SHP77 treated with DMSO at 0.1 percent for 48 hours (cell line): ENCODE data around the gene ST3GAL3.

Experiments used
- DNase-seq: peaks from one replicate; lab custom pipeline; 2025; lab: John Stamatoyannopoulos, UW

The ST3GAL3 gene

GRCh38 chr1:43914576-43915525 is 207.5 kb downstream of the ST3GAL3 start:
- DNase-seq, result no peak

GRCh38 chr1:43919906-43920305 is 212.6 kb downstream of the ST3GAL3 start:
- no peak for DNase-seq

GRCh38 chr1:43921022-43921421 is 213.7 kb downstream of the ST3GAL3 start:
- no peak for DNase-seq

GRCh38 chr1:43924516-43924915 is 217.2 kb downstream of the ST3GAL3 start:
- no peak for DNase-seq

- DNase-seq, result no peak
Observed at GRCh38 chr1:43925846-43926245, 218.5 kb downstream of the ST3GAL3 start.

GRCh38 chr1:43930168-43930948 is 223.0 kb downstream of the ST3GAL3 start:
- no peak for DNase-seq

- DNase-seq, result no peak
Observed at GRCh38 chr1:43930949-43931275, 223.6 kb downstream of the ST3GAL3 start.

GRCh38 chr1:43931711-43932660 is 224.7 kb downstream of the ST3GAL3 start:
- DNase-seq, result no peak

GRCh38 chr1:43932786-43933385 is 225.6 kb downstream of the ST3GAL3 start:
- no peak for DNase-seq

GRCh38 chr1:43933386-43934100 is 226.2 kb downstream of the ST3GAL3 start, which contains the start of gene ARTN:
TSS of gene ARTN (plus strand) at chr1:43933801. CDS start at chr1:43935657, 1,856 bp downstream.
- no peak for DNase-seq

- peak; percentile 24 for DNase-seq
Observed at GRCh38 chr1:43934101-43934985, 227.0 kb downstream of the ST3GAL3 start.

GRCh38 chr1:43934986-43935324 is 227.6 kb downstream of the ST3GAL3 start:
- DNase-seq, result no peak

GRCh38 chr1:43935711-43936427 is 228.5 kb downstream of the ST3GAL3 start:
- DNase-seq, result no peak

- no peak for DNase-seq
Observed at GRCh38 chr1:43936431-43937151, 229.3 kb downstream of the ST3GAL3 start.

GRCh38 chr1:43937179-43937865 is 230.0 kb downstream of the ST3GAL3 start:
- DNase-seq, result no peak

GRCh38 chr1:43938383-43938782 is 231.0 kb downstream of the ST3GAL3 start:
- no peak for DNase-seq

GRCh38 chr1:43938892-43939587 is 231.7 kb downstream of the ST3GAL3 start:
- DNase-seq, result no peak
